H7 (cell line): ENCODE measurements around the gene PAQR8. TPM values are rescaled to one million over a fixed set of nuclear protein-coding genes. Genes with fewer than 3 reads are reported as not detected.

ENCODE experiments used
- DNase-seq: peaks from one replicate; pipeline ENCODE4 v3.0.0; 2012
- H3K27me3 ChIP-seq: 2 replicates; pipeline ENCODE4 v1.6.0; 2011; ENCODE audit warnings: mild to moderate bottlenecking, low read length; ENCODE audit not compliant: control insufficient read depth, insufficient read depth
- H3K36me3 ChIP-seq: replicated peaks from 2 replicates; pipeline ENCODE4 v1.5.1; 2011; ENCODE audit warnings: low read length; ENCODE audit not compliant: control insufficient read depth, insufficient read depth
- H3K4me3 ChIP-seq: 2 replicates; pipeline ENCODE4 v1.5.1; 2011; ENCODE audit warnings: low read depth, mild to moderate bottlenecking, control low read depth, low read length, moderate library complexity; ENCODE audit not compliant: insufficient read depth
- total RNA-seq: library from RNA; depleted of rRNA; stranded (reverse); fragments of >200 nt; shearing (Covaris generic); gene quantifications from 2 replicates; pipeline ENCODE4 v1.2.3, GENCODE V29; 2014; rRNA removed

PAQR8 gene
- 4.6 and 6.7 TPM in 2 replicates for total RNA-seq

- DNase-seq = peak; percentile 95
- no peaks in the 10 kb centered on the region for H3K36me3 ChIP-seq
- peak within 1 kb of the TSS; percentile 85 for H3K4me3 ChIP-seq
- H3K27me3 ChIP-seq = peaks cover 21% of the 10 kb centered on the region
Measured at GRCh38 chr6:52361945-52362442, at the start of gene PAQR8. Gene PAQR8, plus strand, starts transcription at chr6:52362151. Its CDS starts 41,063 bp downstream, at chr6:52403214.

GRCh38 chr6:52312461-52312860, 49.5 kb upstream of the PAQR8 start:
- Histone ChIP-seq H3K36me3 (no peaks in the 10 kb centered on the region), H3K4me3 (no peak overlapping the region), H3K27me3 (peaks cover 3% of the 10 kb centered on the region; the same call in 1 of the 2 replicates)
- DNase-seq = no peak

GRCh38 chr6:52314752-52315151, 47.2 kb upstream of the PAQR8 start:
- no peak overlapping the region for H3K4me3 ChIP-seq
- H3K36me3 ChIP-seq = no peaks in the 10 kb centered on the region
- no peak for DNase-seq
- no peaks in the 10 kb centered on the region for H3K27me3 ChIP-seq

GRCh38 chr6:52317211-52317610, 44.7 kb upstream of the PAQR8 start:
- Histone ChIP-seq H3K27me3 (no peaks in the 10 kb centered on the region), H3K36me3 (no peaks in the 10 kb centered on the region)
- no peak for DNase-seq

GRCh38 chr6:52317841-52318581, 43.9 kb upstream of the PAQR8 start:
- Histone ChIP-seq H3K36me3 (no peaks in the 10 kb centered on the region), H3K27me3 (no peaks in the 10 kb centered on the region), H3K4me3 (no peak overlapping the region)
- no peak for DNase-seq

More at GRCh38 chr6:52317211-52317610, 44.7 kb upstream of the PAQR8 start:
- no peak overlapping the region for H3K4me3 ChIP-seq

GRCh38 chr6:52324189-52324588, 37.8 kb upstream of the PAQR8 start:
- no peaks in the 10 kb centered on the region for H3K27me3 ChIP-seq
- no peak for DNase-seq
- H3K4me3 ChIP-seq = no peak overlapping the region
- H3K36me3 ChIP-seq = no peaks in the 10 kb centered on the region

- no peaks in the 10 kb centered on the region for H3K27me3 ChIP-seq
- H3K36me3 ChIP-seq = no peaks in the 10 kb centered on the region
- peak; percentile 58 for DNase-seq
- no peak overlapping the region for H3K4me3 ChIP-seq
Measured at GRCh38 chr6:52325695-52326471, 36.1 kb upstream of the PAQR8 start.

- no peaks in the 10 kb centered on the region for H3K36me3 ChIP-seq
- no peak for DNase-seq
- H3K27me3 ChIP-seq = no peaks in the 10 kb centered on the region
- no peak overlapping the region for H3K4me3 ChIP-seq
Measured at GRCh38 chr6:52326540-52327364, 35.2 kb upstream of the PAQR8 start.

GRCh38 chr6:52328303-52328662, 33.7 kb upstream of the PAQR8 start:
- Histone ChIP-seq H3K36me3 (no peaks in the 10 kb centered on the region), H3K4me3 (no peak overlapping the region), H3K27me3 (no peaks in the 10 kb centered on the region)
- DNase-seq = no peak

GRCh38 chr6:52328729-52329128, 33.2 kb upstream of the PAQR8 start:
- no peaks in the 10 kb centered on the region for H3K36me3 ChIP-seq

GRCh38 chr6:52330470-52330869, 31.5 kb upstream of the PAQR8 start:
- H3K36me3 ChIP-seq = no peaks in the 10 kb centered on the region
- H3K27me3 ChIP-seq = no peaks in the 10 kb centered on the region
- no peak for DNase-seq
- no peak overlapping the region for H3K4me3 ChIP-seq

More at GRCh38 chr6:52328729-52329128, 33.2 kb upstream of the PAQR8 start:
- DNase-seq = no peak
- no peak overlapping the region for H3K4me3 ChIP-seq
- no peaks in the 10 kb centered on the region for H3K27me3 ChIP-seq

GRCh38 chr6:52331793-52332457, 30.0 kb upstream of the PAQR8 start:
- no peak for DNase-seq
- no peak overlapping the region for H3K4me3 ChIP-seq

GRCh38 chr6:52333840-52334200, 28.1 kb upstream of the PAQR8 start:
- H3K27me3 ChIP-seq = no peaks in the 10 kb centered on the region
- H3K4me3 ChIP-seq = no peak overlapping the region
- no peaks in the 10 kb centered on the region for H3K36me3 ChIP-seq
- no peak for DNase-seq

More at GRCh38 chr6:52331793-52332457, 30.0 kb upstream of the PAQR8 start:
- Histone ChIP-seq H3K27me3 (no peaks in the 10 kb centered on the region), H3K36me3 (no peaks in the 10 kb centered on the region)

- Histone ChIP-seq H3K36me3 (no peaks in the 10 kb centered on the region), H3K4me3 (no peak overlapping the region), H3K27me3 (no peaks in the 10 kb centered on the region)
- DNase-seq = no peak
Measured at GRCh38 chr6:52335576-52335975, 26.4 kb upstream of the PAQR8 start.
